Tibial artery (tissue), 4 donors: Measurements from ENCODE around the gene CEP83.

Experiments
- DNase-seq, 2 donors: peaks; one replicate each; pipeline ENCODE4 v3.0.0-alpha.2; 2019
- H3K27ac ChIP-seq, 2 donors: fragments of 200-600 bp; sonication (generic) in 1 of 2; 1 replicate in 1 of 2; 2 replicates in 1 of 2; pipeline ENCODE4 v1.5.1; 2018 to 2019; ENCODE audit warnings: mild to moderate bottlenecking in 1 of 2
- H3K27me3 ChIP-seq, 2 donors: fragments of 200-600 bp; sonication (generic) in 1 of 2; one replicate each; pipeline versions ENCODE4 v1.5.1 to v1.6.0; 2016 to 2019
- H3K36me3 ChIP-seq, 3 donors: fragments of 200-600 bp; sonication (generic) in 2 of 3; one replicate each; pipeline ENCODE4 v1.5.1; 2016 to 2019; ENCODE audit warnings: mild to moderate bottlenecking in 2 of 3
- H3K4me1 ChIP-seq, 4 donors: fragments of 200-600 bp; sonication (generic) in 2 of 4; 1 replicate in 3 of 4; 2 replicates in 1 of 4; pipeline ENCODE4 v1.5.1; 2016 to 2019
- H3K4me3 ChIP-seq, 2 donors: fragments of 200-600 bp; sonication (generic) in 1 of 2; 1 replicate in 1 of 2; 2 replicates in 1 of 2; pipeline ENCODE4 v1.5.1; 2018 to 2019; ENCODE audit warnings: mild to moderate bottlenecking in 2 of 2
- H3K9me3 ChIP-seq, 3 donors: fragments of 200-600 bp; sonication (generic) in 1 of 3; one replicate each; pipeline ENCODE4 v1.5.1; 2016 to 2019
- intact Hi-C: fragments of 100-400 bp; cut with DNase I; formaldehyde crosslinking; loops from one replicate; pipeline ENCODE4 v1.15.0; 2023; ENCODE audit warnings: low total_unique reads
- TF ChIP-seq, protein P1 (sequence below), 2 experiments: fragments of 200-600 bp in 1 of 2; fragments of 450-650 bp in 1 of 2; IDR thresholded peaks; one replicate each; pipeline ENCODE4 v1.5.1; 2017 to 2019; ENCODE audit warnings: antibody characterized with exemption in 2 of 2, mild to moderate bottlenecking in 1 of 2, moderate library complexity in 1 of 2

CEP83 gene, protein sequence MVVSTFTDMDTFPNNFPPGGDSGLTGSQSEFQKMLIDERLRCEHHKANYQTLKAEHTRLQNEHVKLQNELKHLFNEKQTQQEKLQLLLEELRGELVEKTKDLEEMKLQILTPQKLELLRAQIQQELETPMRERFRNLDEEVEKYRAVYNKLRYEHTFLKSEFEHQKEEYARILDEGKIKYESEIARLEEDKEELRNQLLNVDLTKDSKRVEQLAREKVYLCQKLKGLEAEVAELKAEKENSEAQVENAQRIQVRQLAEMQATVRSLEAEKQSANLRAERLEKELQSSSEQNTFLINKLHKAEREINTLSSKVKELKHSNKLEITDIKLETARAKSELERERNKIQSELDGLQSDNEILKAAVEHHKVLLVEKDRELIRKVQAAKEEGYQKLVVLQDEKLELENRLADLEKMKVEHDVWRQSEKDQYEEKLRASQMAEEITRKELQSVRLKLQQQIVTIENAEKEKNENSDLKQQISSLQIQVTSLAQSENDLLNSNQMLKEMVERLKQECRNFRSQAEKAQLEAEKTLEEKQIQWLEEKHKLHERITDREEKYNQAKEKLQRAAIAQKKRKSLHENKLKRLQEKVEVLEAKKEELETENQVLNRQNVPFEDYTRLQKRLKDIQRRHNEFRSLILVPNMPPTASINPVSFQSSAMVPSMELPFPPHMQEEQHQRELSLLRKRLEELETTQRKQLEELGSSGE

GRCh38 chr12:94459728-94460615 lies at the start of gene CEP83:
CEP83 (minus strand) TSS chr12:94459867; CDS start chr12:94412490, 47,377 bp downstream.
- intact Hi-C loops, result loop anchor here (10.0 kb wide), 1 partner anchor 195 kb away; no protein-coding TSS in a partner anchor
- Histone ChIP-seq H3K4me1 (peaks cover 0 to 22% (median 5%) of the 10 kb centered on the region in 4 donors), H3K27me3 (no peaks in the 10 kb centered on the region), H3K9me3 (no peaks in the 10 kb centered on the region), H3K36me3 (no peaks in the 10 kb centered on the region), H3K4me3 (peak within 1 kb of the TSS; percentile 63 to 81), H3K27ac (peak within 1 kb of the TSS; percentile 76 to 93)
- peak; percentile 94 to 98 for DNase-seq
- TF ChIP-seq, protein P1, sequence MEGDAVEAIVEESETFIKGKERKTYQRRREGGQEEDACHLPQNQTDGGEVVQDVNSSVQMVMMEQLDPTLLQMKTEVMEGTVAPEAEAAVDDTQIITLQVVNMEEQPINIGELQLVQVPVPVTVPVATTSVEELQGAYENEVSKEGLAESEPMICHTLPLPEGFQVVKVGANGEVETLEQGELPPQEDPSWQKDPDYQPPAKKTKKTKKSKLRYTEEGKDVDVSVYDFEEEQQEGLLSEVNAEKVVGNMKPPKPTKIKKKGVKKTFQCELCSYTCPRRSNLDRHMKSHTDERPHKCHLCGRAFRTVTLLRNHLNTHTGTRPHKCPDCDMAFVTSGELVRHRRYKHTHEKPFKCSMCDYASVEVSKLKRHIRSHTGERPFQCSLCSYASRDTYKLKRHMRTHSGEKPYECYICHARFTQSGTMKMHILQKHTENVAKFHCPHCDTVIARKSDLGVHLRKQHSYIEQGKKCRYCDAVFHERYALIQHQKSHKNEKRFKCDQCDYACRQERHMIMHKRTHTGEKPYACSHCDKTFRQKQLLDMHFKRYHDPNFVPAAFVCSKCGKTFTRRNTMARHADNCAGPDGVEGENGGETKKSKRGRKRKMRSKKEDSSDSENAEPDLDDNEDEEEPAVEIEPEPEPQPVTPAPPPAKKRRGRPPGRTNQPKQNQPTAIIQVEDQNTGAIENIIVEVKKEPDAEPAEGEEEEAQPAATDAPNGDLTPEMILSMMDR (IDR thresholded peaks at IDR 0.05), result no peak

DNA sequence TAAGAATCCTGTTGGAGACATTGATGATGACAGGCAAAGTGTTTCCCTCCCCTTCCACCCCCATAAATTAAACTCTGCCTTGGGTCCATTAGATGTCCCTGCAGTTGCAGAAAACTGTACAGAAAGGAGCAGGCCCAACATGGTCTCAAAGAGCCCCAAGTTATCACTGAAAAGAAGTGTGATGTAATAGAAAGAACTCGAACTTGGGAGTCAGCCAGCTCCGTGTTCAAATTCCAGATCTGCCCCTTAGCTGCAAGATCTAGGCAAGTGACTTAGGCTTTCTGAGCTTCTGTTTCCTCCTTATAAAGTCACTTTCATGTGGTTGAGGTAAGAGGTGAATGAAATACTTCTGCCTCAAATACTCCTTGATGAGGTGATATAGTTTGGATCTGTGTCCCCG lies 49.6 kb upstream of the CEP83 start:
- no peak for DNase-seq
- Histone ChIP-seq H3K36me3 (no peaks in the 10 kb centered on the region), H3K9me3 (no peaks in the 10 kb centered on the region), H3K27ac (no peak overlapping the region), H3K27me3 (no peaks in the 10 kb centered on the region), H3K4me1 (no peaks in the 10 kb centered on the region), H3K4me3 (no peak overlapping the region)
- intact Hi-C loops, result no loop called here
- TF ChIP-seq, protein P1 (IDR thresholded peaks at IDR 0.05), result no peak

DNA sequence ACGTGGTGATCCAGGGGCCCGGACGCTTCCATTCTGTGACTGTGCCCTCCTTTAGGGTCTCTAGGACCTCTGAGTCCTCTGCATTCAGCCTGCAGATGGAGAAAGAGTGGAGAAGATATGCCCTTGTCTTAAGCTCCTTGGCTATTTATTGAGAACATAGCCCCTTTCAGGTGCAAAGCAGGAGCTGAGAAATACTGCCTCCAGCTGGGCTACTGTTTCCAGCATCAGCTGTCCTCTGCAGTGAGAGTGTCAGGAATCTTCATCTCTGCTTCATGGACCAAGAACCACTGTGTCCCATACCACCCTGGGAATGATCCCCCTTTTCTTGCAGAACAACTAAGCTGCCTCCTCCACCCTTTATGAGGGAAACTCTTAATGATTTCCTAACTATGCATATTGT lies 47.8 kb upstream of the CEP83 start:
- Histone ChIP-seq H3K9me3 (peaks cover 0 to 7% (median under 1%) of the 10 kb centered on the region in 3 donors), H3K36me3 (no peaks in the 10 kb centered on the region), H3K27ac (no peak overlapping the region), H3K27me3 (no peaks in the 10 kb centered on the region), H3K4me1 (no peaks in the 10 kb centered on the region), H3K4me3 (no peak overlapping the region)
- intact Hi-C loops, result no loop called here
- DNase-seq, result no peak
- TF ChIP-seq, protein P1 (IDR thresholded peaks at IDR 0.05), result no peak

GRCh38 chr12:94504386-94504785 lies 44.7 kb upstream of the CEP83 start:
- Histone ChIP-seq H3K27ac (no peak overlapping the region), H3K4me3 (no peak overlapping the region), H3K27me3 (no peaks in the 10 kb centered on the region), H3K9me3 (peaks cover 0 to 9% (median 9%) of the 10 kb centered on the region in 3 donors), H3K4me1 (no peaks in the 10 kb centered on the region), H3K36me3 (no peaks in the 10 kb centered on the region)
- DNase-seq, result no peak
- TF ChIP-seq, protein P1 (IDR thresholded peaks at IDR 0.05), result no peak
- intact Hi-C loops, result no loop called here

GRCh38 chr12:94503619-94504018 lies 44.0 kb upstream of the CEP83 start:
- Histone ChIP-seq H3K27ac (no peak overlapping the region), H3K4me3 (no peak overlapping the region), H3K36me3 (no peaks in the 10 kb centered on the region), H3K27me3 (no peaks in the 10 kb centered on the region), H3K4me1 (no peaks in the 10 kb centered on the region), H3K9me3 (peaks cover 0 to 9% (median 9%) of the 10 kb centered on the region in 3 donors)
- DNase-seq, result no peak
- intact Hi-C loops, result no loop called here
- TF ChIP-seq, protein P1 (IDR thresholded peaks at IDR 0.05), result no peak
